ENCODE measurements around the gene ANO9.

DNA sequence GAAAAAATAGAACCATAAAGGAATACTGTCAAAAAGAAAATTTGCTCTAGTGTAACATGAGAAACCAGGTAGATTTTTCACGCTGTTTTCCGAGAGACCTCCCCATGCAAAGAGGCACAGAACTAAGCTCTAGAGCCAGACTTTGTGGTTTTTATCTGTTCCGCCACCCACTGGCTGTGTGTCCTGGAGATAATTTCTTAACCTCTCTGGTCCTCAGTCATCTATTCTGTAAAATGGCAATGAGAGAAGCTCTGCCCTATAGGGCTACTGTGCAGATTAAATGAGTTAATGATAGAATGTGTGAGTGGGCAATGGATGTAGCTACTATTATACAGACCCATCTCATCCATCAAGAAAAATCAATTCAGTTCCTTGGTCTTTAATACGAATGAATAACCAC lies 17.6 kb downstream of the ANO9 start:
- TF ChIP-seq, protein P1, sequence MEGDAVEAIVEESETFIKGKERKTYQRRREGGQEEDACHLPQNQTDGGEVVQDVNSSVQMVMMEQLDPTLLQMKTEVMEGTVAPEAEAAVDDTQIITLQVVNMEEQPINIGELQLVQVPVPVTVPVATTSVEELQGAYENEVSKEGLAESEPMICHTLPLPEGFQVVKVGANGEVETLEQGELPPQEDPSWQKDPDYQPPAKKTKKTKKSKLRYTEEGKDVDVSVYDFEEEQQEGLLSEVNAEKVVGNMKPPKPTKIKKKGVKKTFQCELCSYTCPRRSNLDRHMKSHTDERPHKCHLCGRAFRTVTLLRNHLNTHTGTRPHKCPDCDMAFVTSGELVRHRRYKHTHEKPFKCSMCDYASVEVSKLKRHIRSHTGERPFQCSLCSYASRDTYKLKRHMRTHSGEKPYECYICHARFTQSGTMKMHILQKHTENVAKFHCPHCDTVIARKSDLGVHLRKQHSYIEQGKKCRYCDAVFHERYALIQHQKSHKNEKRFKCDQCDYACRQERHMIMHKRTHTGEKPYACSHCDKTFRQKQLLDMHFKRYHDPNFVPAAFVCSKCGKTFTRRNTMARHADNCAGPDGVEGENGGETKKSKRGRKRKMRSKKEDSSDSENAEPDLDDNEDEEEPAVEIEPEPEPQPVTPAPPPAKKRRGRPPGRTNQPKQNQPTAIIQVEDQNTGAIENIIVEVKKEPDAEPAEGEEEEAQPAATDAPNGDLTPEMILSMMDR (IDR thresholded peaks at IDR 0.05): no peak
- TF ChIP-seq POLR2A (IDR thresholded peaks at IDR 0.05): no peak

Measured in breast epithelium (tissue), 3 donors.